Measurements from ENCODE around the gene HAPLN2. TPM values are rescaled to one million over a fixed set of nuclear protein-coding genes. Genes with fewer than 3 reads are reported as not detected.
A peak's percentile ranks its signal among the peaks of the same experiment; 100 is the strongest.

Gene HAPLN2
- total and polyA plus RNA-seq, 2 of the 8 experiments (the other 6 are each of a cell fraction or from before 2014, with no cell fraction given): 0.19 to 0.51 TPM

- no peak for TF ChIP-seq HDAC2 (IDR thresholded peaks at IDR 0.05; ENCODE audit: borderline replicate concordance in 1 of 2, low read depth in 2 of 2, low read length in 2 of 2)
- no peak for TF ChIP-seq SIX5 (IDR thresholded peaks at IDR 0.05; ENCODE audit: low read depth, low read length)
- no peak for TF ChIP-seq TCF12 (IDR thresholded peaks at IDR 0.05; ENCODE audit: low read depth, low read length)
- TF ChIP-seq CBX5 (IDR thresholded peaks at IDR 0.05; ENCODE audit: low read depth, low read length): no peak
- no peak for TF ChIP-seq YY1 (IDR thresholded peaks at IDR 0.05; ENCODE audit: low read depth, low read length)
- no peak for TF ChIP-seq E2F6 (IDR thresholded peaks at IDR 0.05)
- TF ChIP-seq SUZ12 (IDR thresholded peaks at IDR 0.05; ENCODE audit: low read length): peak; percentile 72
- TF ChIP-seq KDM1A (IDR thresholded peaks at IDR 0.05; ENCODE audit: borderline replicate concordance, low read length): peak; percentile 25; the same call in 1 of the 2 replicates
- TF ChIP-seq POLR2AphosphoS5 (IDR thresholded peaks at IDR 0.05; ENCODE audit: low read depth, low read length): no peak
- TF ChIP-seq PHF8 (conservative IDR thresholded peaks at IDR 0.05; ENCODE audit: low read depth, low read length): no peak
These were observed 23.2 kb downstream of the HAPLN2 start (continued) for GRCh38 chr1:156642265-156643048.

All from H1 (cell line).